Activated CD4-positive, alpha-beta T cell treated with anti-CD3 and anti-CD28 coated beads, Interleukin-2, amount 50 U/mL, for 16 hours (primary cell): ENCODE measurements around the gene VTN.

Experiments used
- DNase-seq: peaks from one replicate; pipeline ENCODE4 v3.0.0-alpha.2; 2020

VTN gene

GRCh38 chr17:28370035-28370743, at the start of gene VTN:
Gene VTN (minus strand): TSS chr17:28370307. CDS start chr17:28370203, 104 bp downstream.
- no peak for DNase-seq

GRCh38 chr17:28416703-28417311, 46.7 kb upstream of the VTN start:
- DNase-seq = peak; percentile 75

GRCh38 chr17:28415886-28416285, 45.8 kb upstream of the VTN start:
- no peak for DNase-seq

- DNase-seq = no peak
Measured at GRCh38 chr17:28413804-28414203, 43.7 kb upstream of the VTN start.

- no peak for DNase-seq
Measured at GRCh38 chr17:28412099-28412498, 42.0 kb upstream of the VTN start.

- DNase-seq = no peak
Measured at GRCh38 chr17:28407974-28408306, 37.8 kb upstream of the VTN start.

GRCh38 chr17:28407130-28407973, 37.2 kb upstream of the VTN start:
- DNase-seq = no peak

GRCh38 chr17:28406473-28406814, 36.3 kb upstream of the VTN start:
- no peak for DNase-seq

GRCh38 chr17:28405632-28406472, 35.7 kb upstream of the VTN start, which contains the start of gene SLC46A1:
Gene SLC46A1 (minus strand): TSS chr17:28406212. CDS start chr17:28406114, 98 bp downstream.
- DNase-seq = peak; percentile 55

GRCh38 chr17:28404812-28405570, 34.9 kb upstream of the VTN start:
- no peak for DNase-seq

- DNase-seq = no peak
Measured at GRCh38 chr17:28404461-28404811, 34.3 kb upstream of the VTN start.

- no peak for DNase-seq
Measured at GRCh38 chr17:28404007-28404406, 33.9 kb upstream of the VTN start.

- no peak for DNase-seq
Measured at GRCh38 chr17:28402844-28403243, 32.7 kb upstream of the VTN start.

- no peak for DNase-seq
Measured at GRCh38 chr17:28402224-28402630, 32.1 kb upstream of the VTN start.

GRCh38 chr17:28399808-28400207, 29.7 kb upstream of the VTN start:
- no peak for DNase-seq

- no peak for DNase-seq
Measured at GRCh38 chr17:28398280-28398981, 28.3 kb upstream of the VTN start.

GRCh38 chr17:28397687-28398279, 27.7 kb upstream of the VTN start:
- no peak for DNase-seq

- no peak for DNase-seq
Measured at GRCh38 chr17:28397275-28397674, 27.2 kb upstream of the VTN start.

- DNase-seq = no peak
Measured at GRCh38 chr17:28396635-28397239, 26.6 kb upstream of the VTN start.

- DNase-seq = no peak
Measured at GRCh38 chr17:28395968-28396367, 25.9 kb upstream of the VTN start.

GRCh38 chr17:28395426-28395825, 25.3 kb upstream of the VTN start:
- no peak for DNase-seq
